Subcutaneous adipose tissue (tissue), 4 donors: ENCODE data around the gene EIF2AK3. TPM values are rescaled to one million over a fixed set of nuclear protein-coding genes. Genes with fewer than 3 reads are reported as not detected.

Experiments used
- total RNA-seq, 4 donors: library from RNA; depleted of rRNA; stranded (reverse); fragments of >200 nt; gene quantifications; one replicate each; pipeline ENCODE4 v1.1.0, GENCODE V29; 2016
- TF ChIP-seq, protein P1 (sequence below): fragments of 450-650 bp; IDR thresholded peaks from one replicate; pipeline ENCODE4 v1.5.1; 2016; ENCODE audit warnings: low read depth, mild to moderate bottlenecking, control low read depth, antibody characterized with exemption, moderate library complexity

The EIF2AK3 gene
- total RNA-seq, 4 donors from 2014 or later = 15.6 to 46.3 (median 21.3) TPM

DNA sequence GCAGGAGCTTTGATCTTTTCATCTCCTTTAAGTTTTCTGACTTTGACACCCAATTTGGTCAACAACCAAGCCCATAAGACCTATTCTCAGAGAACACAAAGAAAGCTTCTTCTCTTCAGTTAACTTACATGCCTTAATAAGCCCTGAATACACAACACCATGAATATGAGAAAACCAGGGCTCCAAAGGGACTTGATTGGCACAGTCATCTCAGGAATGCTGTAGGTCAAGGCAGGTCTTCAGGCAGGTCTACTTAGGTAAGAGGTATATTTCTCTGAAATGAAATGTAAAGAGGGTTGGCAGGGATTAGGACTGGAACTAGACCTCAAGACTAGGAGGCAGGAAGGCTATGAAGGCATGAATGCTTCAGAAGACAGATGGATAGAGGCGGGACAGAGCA is 24.4 kb upstream of the EIF2AK3 start:
- TF ChIP-seq, protein P1, sequence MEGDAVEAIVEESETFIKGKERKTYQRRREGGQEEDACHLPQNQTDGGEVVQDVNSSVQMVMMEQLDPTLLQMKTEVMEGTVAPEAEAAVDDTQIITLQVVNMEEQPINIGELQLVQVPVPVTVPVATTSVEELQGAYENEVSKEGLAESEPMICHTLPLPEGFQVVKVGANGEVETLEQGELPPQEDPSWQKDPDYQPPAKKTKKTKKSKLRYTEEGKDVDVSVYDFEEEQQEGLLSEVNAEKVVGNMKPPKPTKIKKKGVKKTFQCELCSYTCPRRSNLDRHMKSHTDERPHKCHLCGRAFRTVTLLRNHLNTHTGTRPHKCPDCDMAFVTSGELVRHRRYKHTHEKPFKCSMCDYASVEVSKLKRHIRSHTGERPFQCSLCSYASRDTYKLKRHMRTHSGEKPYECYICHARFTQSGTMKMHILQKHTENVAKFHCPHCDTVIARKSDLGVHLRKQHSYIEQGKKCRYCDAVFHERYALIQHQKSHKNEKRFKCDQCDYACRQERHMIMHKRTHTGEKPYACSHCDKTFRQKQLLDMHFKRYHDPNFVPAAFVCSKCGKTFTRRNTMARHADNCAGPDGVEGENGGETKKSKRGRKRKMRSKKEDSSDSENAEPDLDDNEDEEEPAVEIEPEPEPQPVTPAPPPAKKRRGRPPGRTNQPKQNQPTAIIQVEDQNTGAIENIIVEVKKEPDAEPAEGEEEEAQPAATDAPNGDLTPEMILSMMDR = no peak

DNA sequence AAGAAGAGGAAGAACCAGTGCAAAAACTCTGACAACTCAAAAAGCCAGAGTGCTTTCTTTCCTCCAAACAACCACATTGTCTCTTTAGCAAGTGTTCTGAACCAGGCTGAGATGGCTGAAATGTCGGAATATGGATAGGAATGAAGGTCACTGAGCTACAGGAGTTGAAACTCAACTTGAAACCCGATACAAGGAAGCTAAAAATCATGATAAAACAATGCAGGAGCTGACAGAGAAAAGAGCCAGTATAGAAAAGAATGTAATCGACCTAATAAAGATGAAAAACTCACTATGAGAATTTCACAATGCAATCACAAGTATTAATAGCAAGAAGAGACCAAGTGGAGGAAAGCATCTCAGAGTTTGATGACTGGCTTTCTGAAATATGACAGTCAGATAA is 15.0 kb upstream of the EIF2AK3 start:
- TF ChIP-seq, protein P1 = no peak

DNA sequence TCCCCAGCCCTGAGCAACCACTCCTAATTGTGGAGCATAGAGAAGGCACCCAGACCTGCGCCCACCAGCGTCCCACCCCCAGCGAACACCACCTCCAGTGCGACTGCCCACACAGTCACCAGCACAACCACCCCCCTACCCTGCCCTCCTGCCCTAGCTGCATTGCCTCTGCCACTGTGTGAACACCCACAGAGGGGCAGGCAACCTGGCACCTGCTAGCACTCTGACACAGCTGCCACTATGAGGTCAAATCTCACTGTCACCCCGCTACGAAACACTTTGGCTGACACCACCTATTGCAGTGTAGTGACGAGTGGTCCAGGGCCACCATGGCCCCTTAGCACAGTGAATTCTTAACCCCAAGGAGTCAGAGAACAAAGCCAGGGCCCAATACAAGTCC is 14.1 kb upstream of the EIF2AK3 start:
- TF ChIP-seq, protein P1 = no peak

DNA sequence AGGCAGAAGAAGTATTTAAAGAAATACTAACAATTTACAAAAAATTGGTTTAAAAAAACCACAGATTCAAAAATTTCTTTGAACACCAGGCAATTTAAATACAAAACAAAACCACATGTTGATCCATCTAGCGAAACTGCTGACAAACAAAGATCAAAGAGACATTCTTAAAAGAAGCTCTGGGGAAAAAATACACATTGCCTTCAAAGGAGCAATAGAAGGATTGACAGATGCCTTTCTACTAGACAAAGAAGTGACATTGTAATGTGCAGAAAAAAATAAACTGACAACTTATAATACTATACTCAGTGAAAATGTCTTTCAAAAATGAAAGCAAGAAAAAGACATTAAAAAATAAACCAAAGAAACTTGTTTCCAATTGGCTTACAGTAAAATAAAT is 12.6 kb upstream of the EIF2AK3 start:
- TF ChIP-seq, protein P1 = no peak

DNA sequence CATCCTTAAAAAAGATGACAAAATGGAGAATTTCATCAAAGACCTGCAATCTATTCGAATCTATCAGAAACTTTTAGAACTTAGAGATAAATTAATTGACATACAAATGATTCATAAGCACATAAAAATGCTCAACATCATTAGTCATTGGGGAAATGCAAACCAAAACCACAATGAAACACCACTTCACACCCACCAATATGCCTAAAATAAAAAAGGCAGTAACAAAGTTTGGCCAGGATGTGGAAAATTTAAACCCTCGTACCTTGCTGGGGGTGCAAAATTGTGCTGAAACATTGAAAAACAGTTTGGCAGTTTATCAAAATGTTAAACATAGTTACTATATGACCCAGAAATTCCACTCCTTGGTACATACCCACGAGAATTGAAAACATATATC is 11.5 kb upstream of the EIF2AK3 start:
- TF ChIP-seq, protein P1 = no peak

DNA sequence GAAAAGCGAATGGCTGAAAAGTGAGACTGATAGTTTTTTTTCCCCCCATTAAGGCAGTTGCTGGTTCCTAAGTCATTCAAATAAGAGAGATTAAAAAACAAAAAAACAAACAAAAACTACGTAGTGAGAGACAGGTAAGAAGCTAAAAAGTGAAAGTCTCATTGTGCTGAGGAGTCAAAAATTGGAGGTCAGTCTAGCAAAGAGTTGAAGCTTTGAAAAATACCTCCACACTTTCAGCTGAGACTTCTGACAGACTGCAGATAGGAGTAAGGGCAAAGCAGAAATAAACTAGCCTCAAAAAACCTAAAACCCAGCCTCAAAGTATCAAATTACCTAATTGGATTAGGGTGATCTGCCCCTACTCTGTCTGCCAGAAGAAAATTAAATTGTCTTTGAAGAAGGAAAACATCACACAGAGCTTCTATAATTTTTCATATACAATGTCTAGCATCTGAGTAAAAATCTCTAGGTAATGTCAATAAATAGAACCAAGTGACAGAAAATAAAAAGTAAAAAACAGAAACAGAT is 10.9 kb upstream of the EIF2AK3 start:
- TF ChIP-seq, protein P1 = no peak

DNA sequence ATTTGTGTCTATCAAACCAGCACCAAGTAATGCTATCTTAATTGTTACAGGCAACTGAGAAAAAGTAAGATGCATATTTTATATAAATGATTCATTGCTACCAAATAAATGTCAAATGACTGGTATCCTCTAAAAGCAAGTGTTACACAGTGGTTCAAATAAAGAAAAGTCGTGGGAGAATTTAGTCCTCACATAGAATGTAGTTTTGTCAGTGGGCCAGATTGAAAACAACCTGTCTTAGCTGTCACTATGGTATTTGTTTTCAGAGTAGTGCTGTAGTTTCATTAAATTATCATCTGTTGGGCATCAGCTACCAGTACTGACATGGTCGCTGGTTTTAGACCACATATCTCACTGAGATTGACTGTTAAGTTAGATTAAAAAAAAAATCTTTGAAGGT is 10.2 kb upstream of the EIF2AK3 start:
- TF ChIP-seq, protein P1 = no peak
